GM21528 (cell line): ENCODE results near the gene NCKAP5.

Source experiments
- ATAC-seq: cut with Tn5 transposase; IDR thresholded peaks from one replicate; pipeline ENCODE4 v1.9.1; 2021; ENCODE audit warnings: mild to moderate bottlenecking, moderate library complexity; ENCODE audit not compliant: unreplicated experiment, low FRiP score

Gene NCKAP5

GRCh38 chr2:133409581-133410285 is 158.5 kb downstream of the NCKAP5 start:
- no peak for ATAC-seq

DNA sequence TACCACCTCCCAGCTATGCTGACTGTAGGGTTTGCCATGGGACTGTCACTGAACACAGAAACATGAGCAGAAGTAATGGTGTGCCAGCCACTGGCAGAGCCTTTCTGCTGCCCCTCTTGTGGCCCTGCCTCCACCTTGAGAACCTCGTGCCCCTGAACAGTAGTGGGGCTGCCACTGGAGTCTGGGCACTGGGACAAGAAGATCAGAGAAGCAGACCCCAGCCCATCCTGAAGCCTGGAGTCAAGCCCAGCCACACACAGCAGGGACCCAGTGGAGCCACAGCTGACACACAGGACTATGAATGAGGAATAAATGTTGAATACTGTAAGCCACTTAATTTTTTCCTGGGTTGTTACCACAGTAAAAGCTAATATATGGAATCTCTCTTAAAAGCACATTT is 159.6 kb downstream of the NCKAP5 start:
- no peak for ATAC-seq

DNA sequence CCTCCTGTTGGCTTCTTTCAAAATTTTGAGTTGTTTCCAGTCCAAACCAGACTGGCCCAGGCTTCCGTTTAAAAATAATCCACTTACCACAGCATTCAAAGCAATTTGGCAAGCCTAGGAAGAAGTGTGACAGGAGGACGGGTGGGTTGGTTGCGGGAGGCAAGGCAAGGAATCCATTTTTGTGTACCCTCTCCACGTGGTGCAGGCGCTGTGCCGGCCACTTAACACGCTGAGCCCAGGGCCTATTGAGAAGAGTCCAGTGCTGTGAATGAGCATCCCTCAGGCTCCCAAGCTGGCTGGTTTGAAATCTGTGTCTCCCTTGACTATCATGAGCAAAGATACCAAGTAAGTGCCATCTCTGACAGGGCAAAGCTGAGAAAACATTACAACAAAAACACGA is 160.9 kb downstream of the NCKAP5 start:
- no peak for ATAC-seq

- ATAC-seq: no peak
These were observed 163.0 kb downstream of the NCKAP5 start for GRCh38 chr2:133405252-133405651.

DNA sequence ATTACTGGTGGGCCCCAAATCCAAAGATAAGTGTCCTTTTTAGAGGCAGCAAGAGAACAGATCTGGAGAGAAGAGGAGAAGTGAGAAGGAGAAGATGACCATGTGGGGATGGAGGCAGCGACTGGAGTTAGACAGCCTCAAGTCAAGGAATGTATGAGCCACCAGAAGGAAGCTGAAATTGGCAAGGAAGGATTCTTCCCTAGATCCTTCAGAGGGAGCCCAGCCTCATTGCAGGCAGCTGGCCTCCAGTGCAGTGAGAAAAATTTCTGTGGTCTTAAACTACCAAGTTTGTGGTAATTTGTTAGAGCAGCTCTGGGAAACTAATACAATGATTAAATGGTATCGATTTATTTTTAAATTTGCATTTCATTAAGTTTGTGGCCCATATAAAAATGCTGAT is 167.9 kb downstream of the NCKAP5 start:
- no peak for ATAC-seq

GRCh38 chr2:133393895-133394294 is 174.4 kb downstream of the NCKAP5 start:
- no peak for ATAC-seq

DNA sequence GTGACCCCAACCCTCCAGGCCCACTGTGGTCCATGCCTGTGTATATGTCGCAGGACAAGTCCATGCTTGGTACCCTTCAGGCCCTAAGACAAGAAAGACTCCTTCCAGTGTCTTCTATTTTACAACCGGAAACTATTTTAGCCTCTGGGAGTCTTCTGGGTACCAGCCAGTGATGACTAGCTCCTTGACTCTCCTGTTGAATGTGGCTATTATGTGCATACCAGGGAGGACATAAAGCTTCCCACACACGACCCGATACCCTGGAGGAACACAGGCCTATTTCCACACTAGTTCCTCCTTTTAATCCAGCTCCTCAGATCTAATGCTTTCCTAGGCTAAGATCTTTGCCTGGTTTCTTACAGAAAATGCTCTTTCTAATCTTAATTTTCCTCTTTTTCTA is 178.1 kb downstream of the NCKAP5 start:
- no peak for ATAC-seq

- no peak for ATAC-seq
These were observed 178.7 kb downstream of the NCKAP5 start for GRCh38 chr2:133389569-133389968.

DNA sequence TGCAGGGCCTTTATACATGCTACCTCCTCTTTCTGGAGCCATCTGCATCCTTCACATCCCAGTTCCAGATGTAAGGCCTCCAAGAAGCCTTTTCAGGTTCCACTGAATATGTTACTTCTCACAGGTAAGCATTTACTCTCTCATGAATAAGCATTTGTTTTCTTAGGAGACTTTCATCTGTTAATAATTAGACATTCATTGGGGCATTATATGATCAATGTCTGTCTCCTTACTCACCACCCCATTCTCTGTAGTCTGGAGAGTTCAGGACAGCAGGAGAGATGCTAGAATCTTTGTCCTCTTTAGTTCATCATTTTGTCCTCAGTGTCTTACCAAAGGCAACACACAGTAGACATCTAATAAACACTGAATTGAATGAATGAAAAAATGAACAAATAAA is 185.7 kb downstream of the NCKAP5 start:
- ATAC-seq: no peak

DNA sequence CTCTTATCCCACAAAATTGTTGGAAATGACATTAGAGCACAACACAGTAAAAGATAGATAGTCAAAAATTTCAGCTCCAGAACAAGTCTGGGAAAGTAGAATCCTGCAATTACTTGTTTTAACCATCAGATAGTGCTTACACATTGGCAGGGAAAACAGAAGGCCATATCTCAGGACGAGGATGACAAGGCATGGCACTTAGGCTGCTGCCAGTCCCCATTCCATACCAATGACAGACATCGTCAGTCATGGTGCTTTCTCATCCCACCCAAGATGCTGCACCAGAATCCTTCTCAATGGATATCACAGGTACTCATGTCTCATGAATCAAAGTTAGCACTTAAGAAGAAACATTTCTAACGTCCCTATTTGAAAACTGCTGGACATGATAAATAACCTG is 187.3 kb downstream of the NCKAP5 start:
- ATAC-seq: no peak

GRCh38 chr2:133378928-133379549 is 189.2 kb downstream of the NCKAP5 start:
- no peak for ATAC-seq

DNA sequence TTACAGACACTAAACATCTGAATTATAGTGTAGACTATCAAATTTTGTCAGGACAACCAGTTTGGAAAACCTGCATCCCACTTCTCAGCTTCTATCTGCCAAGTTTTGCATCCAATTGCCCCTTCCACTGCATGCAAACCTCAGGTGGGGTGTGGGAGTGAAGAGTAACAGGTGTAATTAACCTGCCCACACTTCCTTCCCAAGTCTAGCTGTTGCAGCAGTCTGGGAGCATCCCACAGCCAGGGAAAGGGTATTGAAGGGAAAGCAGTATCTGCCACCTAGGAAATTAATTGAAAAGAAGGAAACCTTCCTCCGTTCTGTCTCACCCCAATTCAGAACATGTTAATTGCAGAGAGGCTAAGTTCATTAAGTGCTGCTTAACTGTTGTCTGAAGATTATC is 189.9 kb downstream of the NCKAP5 start:
- no peak for ATAC-seq

GRCh38 chr2:133377599-133377998 is 190.7 kb downstream of the NCKAP5 start:
- no peak for ATAC-seq

- no peak for ATAC-seq
These were observed 191.2 kb downstream of the NCKAP5 start for GRCh38 chr2:133377021-133377481.

DNA sequence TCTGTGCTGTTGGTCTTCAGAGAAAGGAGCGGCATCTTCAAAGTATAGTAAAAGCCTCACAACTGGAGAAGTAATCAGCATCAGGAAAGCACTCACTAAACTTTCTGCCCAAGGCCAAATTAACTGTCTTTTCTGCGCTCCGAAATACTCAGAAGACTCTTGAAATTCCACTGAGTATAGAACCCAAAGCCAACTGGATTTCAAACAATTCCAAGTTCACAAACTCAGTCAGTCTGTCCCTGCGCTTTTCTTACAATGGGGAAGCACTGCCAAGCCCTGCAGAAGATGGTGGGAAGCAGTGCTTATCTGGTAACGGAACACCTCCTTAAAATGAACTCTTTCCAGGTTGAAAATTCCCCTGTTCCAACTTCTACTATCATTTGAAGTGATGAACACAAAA is 193.5 kb downstream of the NCKAP5 start:
- ATAC-seq: no peak

DNA sequence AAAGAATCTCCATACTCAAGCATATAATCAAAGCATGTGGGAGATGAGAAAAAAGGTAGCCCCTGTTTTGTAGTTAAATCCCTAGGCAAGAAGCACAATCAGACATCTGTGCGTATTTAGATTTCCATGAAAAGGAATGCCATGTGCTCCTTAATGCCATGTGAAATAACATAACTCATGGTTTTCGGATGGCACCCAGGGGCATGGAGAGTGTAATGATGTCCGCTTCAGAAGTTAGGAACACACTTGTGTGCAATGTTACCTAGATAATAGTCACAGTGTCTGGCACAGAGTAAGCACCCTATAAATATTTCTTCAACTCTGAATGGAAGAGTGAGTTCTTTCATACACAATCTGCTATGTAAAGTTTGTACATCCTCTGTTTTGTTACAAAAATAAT is 197.0 kb downstream of the NCKAP5 start:
- no peak for ATAC-seq

DNA sequence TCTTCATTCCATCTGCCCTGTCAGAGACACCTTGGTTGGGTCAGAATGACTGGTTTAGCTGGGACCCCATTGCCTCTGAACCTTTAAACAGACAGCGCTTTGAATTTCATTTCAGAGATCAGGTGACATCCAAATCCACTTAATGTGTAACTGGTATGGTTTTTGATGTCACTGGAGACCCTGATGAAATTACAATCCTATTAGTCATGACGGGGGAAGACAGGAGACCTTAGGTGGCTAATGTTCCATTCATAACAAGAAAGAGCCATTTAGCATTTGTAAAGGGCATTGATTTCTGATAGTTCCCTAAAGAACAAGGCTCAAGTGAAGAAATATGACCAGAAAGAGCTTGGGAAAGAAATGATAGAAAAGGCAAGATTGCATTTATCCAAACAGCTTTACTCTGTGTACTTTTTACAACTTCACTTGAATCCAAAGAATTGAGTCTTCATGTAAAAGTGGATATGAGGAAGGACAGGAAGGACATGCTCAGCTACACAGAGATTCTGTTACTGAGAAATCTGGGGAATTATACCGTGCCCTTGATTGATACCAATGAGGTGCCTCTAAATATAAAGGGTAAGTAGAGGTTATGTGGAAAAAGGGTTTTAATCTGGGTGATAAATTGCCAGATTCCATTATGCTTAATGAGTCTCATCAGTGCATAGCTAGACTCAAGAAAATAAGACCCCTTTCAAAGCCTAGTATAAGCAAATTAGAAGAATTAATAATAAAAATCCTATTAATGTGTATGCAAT is 198.2 kb downstream of the NCKAP5 start:
- ATAC-seq: no peak

- ATAC-seq: no peak
These were observed 203.1 kb downstream of the NCKAP5 start for GRCh38 chr2:133365117-133365516.

GRCh38 chr2:133364636-133365035 is 203.6 kb downstream of the NCKAP5 start:
- no peak for ATAC-seq

- ATAC-seq: no peak
These were observed 204.4 kb downstream of the NCKAP5 start for GRCh38 chr2:133363884-133364283.

DNA sequence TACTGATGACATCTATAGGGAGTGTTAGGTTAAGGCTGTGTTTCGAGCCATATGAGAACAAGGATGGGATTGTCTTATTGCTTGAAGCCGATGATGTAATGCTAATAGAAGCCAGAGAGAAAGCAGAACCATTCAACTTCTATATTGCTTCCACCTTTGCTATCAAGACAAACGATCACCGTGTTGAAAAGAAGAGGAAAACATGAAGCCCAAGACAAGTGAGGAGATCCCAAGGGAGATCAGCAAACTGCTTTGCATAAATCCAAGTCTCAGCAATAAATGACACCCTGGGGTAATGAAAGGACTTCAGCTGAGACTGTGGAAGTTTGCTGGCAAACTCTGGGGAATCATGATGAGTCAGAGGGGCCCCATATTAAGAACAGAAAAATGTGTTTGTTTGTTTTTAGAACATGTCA is 206.2 kb downstream of the NCKAP5 start:
- no peak for ATAC-seq

- ATAC-seq: no peak
These were observed 207.4 kb downstream of the NCKAP5 start for GRCh38 chr2:133360882-133361281.
